HepG2 (cell line): ENCODE results near the gene RUSF1. TPM values are rescaled to one million over a fixed set of nuclear protein-coding genes. Genes with fewer than 3 reads are reported as not detected.

Source experiments
- ATAC-seq: fragments of 200-7000 bp; cut with Tn5 transposase; 3 replicates; pipeline ENCODE4 v1.9.1; 2020; ENCODE audit warnings: mild to moderate bottlenecking, moderate library complexity
- BruUV-seq: library from RNA; stranded (reverse); fragments of 400-500 nt; replicated peaks from 2 replicates; lab custom pipeline; 2021; lab: Mats Ljungman, UMichigan
- CTCF ChIA-PET: fragments of 300-600 bp; formaldehyde crosslinking; extraction: SDS; loops from one replicate; lab custom pipeline; 2021; ENCODE audit warnings: low total read pairs, inconsistent platforms, low intra/inter-chr PET ratio; lab: Yijun Ruan, JAX
- POLR2A ChIA-PET: fragments of 350-600 bp; sonication (Branson Sonifier 250); formaldehyde crosslinking; loops from one replicate; lab custom pipeline; 2020; ENCODE audit warnings: antibody characterized with exemption, inconsistent platforms; lab: Yijun Ruan, JAX
- DNase-seq: peaks from one replicate; pipeline ENCODE4 v3.0.0-alpha.2; 2015; ENCODE audit warnings: low spot score
- FAIRE-seq: peaks from 3 replicates; lab custom pipeline; 2011; peaks lifted over from hg19 to GRCh38; lab: Jason Lieb, UNC
- H2AFZ ChIP-seq: one replicate; pipeline ENCODE4 v1.6.1; 2011; ENCODE audit warnings: low read length, inconsistent platforms
- H3K27ac ChIP-seq: fragments of 300-600 bp; 3 replicates; pipeline ENCODE4 v1.8.0; 2011; ENCODE audit warnings: mixed run types, mild to moderate bottlenecking, mixed read lengths, low read length, inconsistent platforms; ENCODE audit not compliant: insufficient read depth; ENCODE audit errors: extremely low read length
- H3K27me3 ChIP-seq, 2 experiments: fragments of 200-600 bp in 1 of 2; 2 replicates in 1 of 2; 3 replicates in 1 of 2; pipeline versions ENCODE4 v1.6.0 to v1.8.0; 2011; ENCODE audit warnings: low read length in 2 of 2, mild to moderate bottlenecking in 2 of 2, moderate library complexity in 2 of 2, inconsistent platforms in 1 of 2; ENCODE audit not compliant: insufficient read depth in 2 of 2, control insufficient read depth in 1 of 2
- H3K36me3 ChIP-seq, 2 experiments: fragments of 200-600 bp in 1 of 2; replicated peaks in 1 of 2; 2 replicates in 1 of 2; 3 replicates in 1 of 2; pipeline versions ENCODE4 v1.5.1 to v1.8.0; 2011; ENCODE audit warnings: low read length in 2 of 2, inconsistent platforms in 1 of 2; ENCODE audit not compliant: insufficient read depth in 2 of 2, control insufficient read depth in 1 of 2
- H3K4me1 ChIP-seq: 2 replicates; pipeline ENCODE4 v1.5.1; 2012; ENCODE audit warnings: low read length, inconsistent platforms; ENCODE audit not compliant: insufficient read depth
- H3K4me2 ChIP-seq: 2 replicates; pipeline ENCODE4 v1.6.0; 2011; ENCODE audit warnings: low read depth, low read length, inconsistent platforms
- H3K4me3 ChIP-seq, 3 experiments: fragments of 200-600 bp in 1 of 3; sonication (generic), shearing (Covaris generic) in 1 of 3; replicated peaks in 1 of 3; 2 replicates each; pipeline ENCODE4 v1.5.1; 2011 to 2016; ENCODE audit warnings: low read length in 3 of 3, inconsistent platforms in 2 of 3, low read depth in 2 of 3, mild to moderate bottlenecking in 2 of 3, control low read depth in 1 of 3, mixed read lengths in 1 of 3; ENCODE audit not compliant: insufficient read depth in 1 of 3
- H3K79me2 ChIP-seq: one replicate; pipeline ENCODE4 v1.6.1; 2011; ENCODE audit warnings: low read length, inconsistent platforms; ENCODE audit not compliant: insufficient read depth
- H3K9ac ChIP-seq: 2 replicates; pipeline ENCODE4 v1.6.0; 2011; ENCODE audit warnings: mild to moderate bottlenecking, low read depth, low read length, inconsistent platforms; ENCODE audit not compliant: insufficient read depth
- H3K9me3 ChIP-seq: 2 replicates; pipeline ENCODE4 v1.5.1; 2012; ENCODE audit warnings: mild to moderate bottlenecking, low read length
- H4K20me1 ChIP-seq: 2 replicates; pipeline ENCODE4 v1.6.0; 2011; ENCODE audit warnings: inconsistent platforms, mild to moderate bottlenecking, low read length, moderate library complexity; ENCODE audit not compliant: insufficient read depth
- AKAP8 ChIP-seq: sonication (generic); formaldehyde crosslinking; IDR thresholded peaks from 2 replicates; pipeline ENCODE4 v1.5.1; 2020; ENCODE audit warnings: mild to moderate bottlenecking, missing genetic modification reagents
- HNRNPH1 ChIP-seq: fragments of 200-400 bp; formaldehyde crosslinking; optimal IDR thresholded peaks from 2 replicates; pipeline ENCODE3; 2017; ENCODE audit warnings: mild to moderate bottlenecking, low read depth, low read length
- MATR3 ChIP-seq: sonication (generic); formaldehyde crosslinking; IDR thresholded peaks from 2 replicates; pipeline ENCODE4 v1.4.0; 2020; ENCODE audit warnings: missing genetic modification reagents
- MED8 ChIP-seq: sonication (generic); formaldehyde crosslinking; IDR thresholded peaks from 2 replicates; pipeline ENCODE4 v1.8.1; 2023; ENCODE audit warnings: mild to moderate bottlenecking, missing genetic modification reagents; ENCODE audit not compliant: insufficient replicate concordance
- NFE2L1 ChIP-seq: sonication (generic); formaldehyde crosslinking; IDR thresholded peaks from 2 replicates; pipeline ENCODE4 v1.4.0; 2020; ENCODE audit warnings: missing genetic modification reagents, mild to moderate bottlenecking, borderline replicate concordance
- SRSF1 ChIP-seq: fragments of 200-400 bp; formaldehyde crosslinking; optimal IDR thresholded peaks from 2 replicates; pipeline ENCODE3; 2017; ENCODE audit warnings: mild to moderate bottlenecking, low read depth, low read length, moderate library complexity
- STAG1 ChIP-seq: sonication (generic); formaldehyde crosslinking; IDR thresholded peaks from 2 replicates; pipeline ENCODE4 v1.4.0; 2020; ENCODE audit warnings: missing genetic modification reagents
- ZBTB21 ChIP-seq: sonication (generic); formaldehyde crosslinking; IDR thresholded peaks from 2 replicates; pipeline ENCODE4 v1.4.0; 2020; ENCODE audit warnings: missing genetic modification reagents
- ZBTB38 ChIP-seq: sonication (generic); formaldehyde crosslinking; IDR thresholded peaks from 2 replicates; pipeline ENCODE4 v1.5.1; 2020; ENCODE audit warnings: mild to moderate bottlenecking, missing genetic modification reagents
- ZC3H13 ChIP-seq: sonication (generic); formaldehyde crosslinking; IDR thresholded peaks from 2 replicates; pipeline ENCODE4 v1.8.1; 2023; ENCODE audit warnings: mild to moderate bottlenecking, missing genetic modification reagents, moderate library complexity
- ZNF430 ChIP-seq: sonication (generic); formaldehyde crosslinking; IDR thresholded peaks from 2 replicates; pipeline ENCODE4 v1.9.0; 2021; ENCODE audit warnings: mild to moderate bottlenecking, missing genetic modification reagents
- WGBS: methylation state at CpG from one replicate; pipeline ENCODE4 v1.1.6; 2017; ENCODE audit warnings: low lambda C conversion rate; 5-methylcytosine and 5-hydroxymethylcytosine counted together
- in situ Hi-C: cut with HindIII; loops from 2 replicates; pipeline ENCODE4 v1.10.0; 2017; ENCODE audit warnings: low pct_unique_long_range_greater_than_20kb; ENCODE audit not compliant: extremely low pct_ligation_motif_present
- intact Hi-C: fragments of 100-400 bp; cut with micrococcal nuclease; formaldehyde crosslinking; loops from one replicate; pipeline ENCODE4 v1.10.0; 2022; ENCODE audit not compliant: unreplicated experiment
- polyA plus RNA-seq, 8 experiments: library from polyadenylated mRNA; depleted of rRNA in 3 of 8; stranded (reverse) in 7 of 8; unstranded in 1 of 8; fragments of >200 nt; fragmentation: Illumina TruSeq in 4 of 8; extraction: Trizol in 4 of 8; gene quantifications; 2 replicates each; pipeline versions ENCODE4 v1.2.1 to v1.2.3, GENCODE V29; 2011 to 2016; ENCODE audit warnings: low read depth in 4 of 8, missing spikeins in 1 of 8, mixed read lengths in 1 of 8; ENCODE audit not compliant: insufficient read depth in 1 of 8
- total RNA-seq, 5 experiments: library from RNA; depleted of rRNA; stranded (reverse); fragments of >200 nt; fragmentation: Illumina TruSeq; extraction: Trizol; gene quantifications; 2 replicates each; pipeline ENCODE4 v1.2.3, GENCODE V29; 2016; ENCODE audit warnings: low read depth in 1 of 5
- TF ChIP-seq, protein P1 (sequence below): sonication (generic); formaldehyde crosslinking; IDR thresholded peaks from 2 replicates; pipeline ENCODE4 v1.4.0; 2020; ENCODE audit warnings: mild to moderate bottlenecking, missing genetic modification reagents
- TF ChIP-seq, protein P2 (sequence below): sonication (generic); formaldehyde crosslinking; IDR thresholded peaks from 2 replicates; pipeline ENCODE4 v1.8.0; 2022; ENCODE audit warnings: mild to moderate bottlenecking, missing genetic modification reagents; ENCODE audit not compliant: insufficient replicate concordance
- TF ChIP-seq, protein P3 (sequence below): sonication (generic); formaldehyde crosslinking; IDR thresholded peaks from 2 replicates; pipeline ENCODE4 v1.4.0; 2020; ENCODE audit warnings: missing genetic modification reagents, borderline replicate concordance

RUSF1 gene
- total and polyA plus RNA-seq, 2 of the 13 experiments (the other 11 are each of a cell fraction or from before 2014, with no cell fraction given), result 40.8 to 50.2 TPM

DNA sequence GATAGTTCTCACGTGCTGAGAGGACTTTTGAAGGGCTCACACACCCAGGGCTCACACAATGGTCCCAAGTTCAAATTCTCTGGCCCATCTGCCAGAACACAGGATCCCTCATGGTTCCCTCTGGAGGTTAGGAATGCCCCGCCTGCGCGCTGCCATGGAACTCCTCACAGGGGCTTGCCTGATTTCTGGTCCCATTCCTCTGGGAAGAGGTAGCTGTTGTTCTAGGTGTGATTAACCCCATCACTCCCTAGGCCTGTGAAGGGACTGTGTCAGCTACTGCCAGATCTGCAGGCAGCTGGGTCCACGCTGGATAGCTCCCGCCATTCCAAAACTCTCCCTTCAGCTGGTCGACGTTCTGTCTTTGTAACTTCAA, 51.2 kb downstream of the RUSF1 start (continued):
- TF ChIP-seq, protein P1, sequence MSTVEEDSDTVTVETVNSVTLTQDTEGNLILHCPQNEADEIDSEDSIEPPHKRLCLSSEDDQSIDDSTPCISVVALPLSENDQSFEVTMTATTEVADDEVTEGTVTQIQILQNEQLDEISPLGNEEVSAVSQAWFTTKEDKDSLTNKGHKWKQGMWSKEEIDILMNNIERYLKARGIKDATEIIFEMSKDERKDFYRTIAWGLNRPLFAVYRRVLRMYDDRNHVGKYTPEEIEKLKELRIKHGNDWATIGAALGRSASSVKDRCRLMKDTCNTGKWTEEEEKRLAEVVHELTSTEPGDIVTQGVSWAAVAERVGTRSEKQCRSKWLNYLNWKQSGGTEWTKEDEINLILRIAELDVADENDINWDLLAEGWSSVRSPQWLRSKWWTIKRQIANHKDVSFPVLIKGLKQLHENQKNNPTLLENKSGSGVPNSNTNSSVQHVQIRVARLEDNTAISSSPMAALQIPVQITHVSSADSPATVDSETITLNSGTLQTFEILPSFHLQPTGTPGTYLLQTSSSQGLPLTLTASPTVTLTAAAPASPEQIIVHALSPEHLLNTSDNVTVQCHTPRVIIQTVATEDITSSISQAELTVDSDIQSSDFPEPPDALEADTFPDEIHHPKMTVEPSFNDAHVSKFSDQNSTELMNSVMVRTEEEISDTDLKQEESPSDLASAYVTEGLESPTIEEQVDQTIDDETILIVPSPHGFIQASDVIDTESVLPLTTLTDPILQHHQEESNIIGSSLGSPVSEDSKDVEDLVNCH, result peak; percentile 1; the same call in 1 of the 2 replicates
- 0 out of 2 replicates have a peak, but pooled peaks have one; percentile 46 for TF ChIP-seq ZBTB38 (CRISPR knock-in tag)
- peak; percentile 82; the same call in 1 of the 2 replicates for TF ChIP-seq ZC3H13 (CRISPR knock-in tag)
- 0 out of 2 replicates have a peak, but pooled peaks have one; percentile 57 for TF ChIP-seq ZNF430 (CRISPR knock-in tag)
- TF ChIP-seq, protein P2, sequence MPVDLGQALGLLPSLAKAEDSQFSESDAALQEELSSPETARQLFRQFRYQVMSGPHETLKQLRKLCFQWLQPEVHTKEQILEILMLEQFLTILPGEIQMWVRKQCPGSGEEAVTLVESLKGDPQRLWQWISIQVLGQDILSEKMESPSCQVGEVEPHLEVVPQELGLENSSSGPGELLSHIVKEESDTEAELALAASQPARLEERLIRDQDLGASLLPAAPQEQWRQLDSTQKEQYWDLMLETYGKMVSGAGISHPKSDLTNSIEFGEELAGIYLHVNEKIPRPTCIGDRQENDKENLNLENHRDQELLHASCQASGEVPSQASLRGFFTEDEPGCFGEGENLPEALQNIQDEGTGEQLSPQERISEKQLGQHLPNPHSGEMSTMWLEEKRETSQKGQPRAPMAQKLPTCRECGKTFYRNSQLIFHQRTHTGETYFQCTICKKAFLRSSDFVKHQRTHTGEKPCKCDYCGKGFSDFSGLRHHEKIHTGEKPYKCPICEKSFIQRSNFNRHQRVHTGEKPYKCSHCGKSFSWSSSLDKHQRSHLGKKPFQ (CRISPR knock-in tag), result no peak

DNA sequence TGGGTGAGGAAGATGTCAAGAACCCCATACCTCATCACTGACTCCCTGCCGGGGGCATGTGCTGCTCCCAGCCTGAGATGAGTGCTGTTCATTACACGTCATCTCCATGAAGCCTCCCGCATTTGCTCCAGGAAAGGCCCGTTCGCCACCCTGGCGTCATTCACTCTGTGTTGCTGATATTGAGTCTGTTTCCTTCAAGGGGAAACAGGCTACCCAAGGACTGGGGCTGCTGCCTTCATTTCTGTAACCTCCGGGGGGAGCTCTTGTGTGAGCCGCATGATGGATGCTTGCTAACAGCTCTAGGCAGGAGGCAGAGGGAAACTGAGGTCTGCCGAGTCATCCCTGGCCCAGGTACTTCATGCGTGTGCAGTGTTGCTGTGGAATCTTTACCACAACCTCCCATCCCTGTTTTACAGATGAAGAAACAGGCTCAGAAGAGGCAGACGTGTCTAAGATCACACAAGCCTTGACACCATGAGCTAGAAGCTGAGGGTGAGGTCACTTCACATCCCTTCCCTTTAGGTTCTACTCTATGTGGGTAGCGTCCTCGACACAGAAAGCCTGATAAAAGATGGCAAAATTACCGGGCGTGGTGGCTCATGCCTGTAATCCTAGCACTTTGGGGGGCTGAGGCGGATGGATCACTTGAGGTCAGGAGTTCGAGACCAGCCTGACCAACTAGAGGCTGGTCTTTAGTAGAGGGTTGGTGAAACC, 52.4 kb downstream of the RUSF1 start:
- H3K4me3 ChIP-seq, result no peak overlapping the region
- in situ Hi-C loops, result loop anchor here (5.0 to 10.0 kb wide), 3 partner anchors 247 to 463 kb away; partner anchors contain the start of gene ZNF267
- DNase-seq (no peak), ATAC-seq (no peak), FAIRE-seq (no peak)
- no peaks in the 10 kb centered on the region; a peak in 1 of 5 replicates for H3K27me3 ChIP-seq
- ChIA-PET POLR2A (interaction anchor here (0.6 to 8.3 kb wide), 8 partner anchors 10 to 464 kb away, joined by 3 to 110 read pairs (median 3); partner anchors contain the start of genes KAT8, RUSF1 and ZNF843), CTCF (no interaction called here)
- no peak overlapping the region for H3K27ac ChIP-seq
- H4K20me1 ChIP-seq, result peaks cover 43% of the 10 kb centered on the region
- intact Hi-C loops, result loop anchor here (5.0 kb wide), 1 partner anchor 417 kb away; the partner anchor contains the start of gene ZNF267
- peaks cover 33% of the 10 kb centered on the region for H3K79me2 ChIP-seq
- peaks cover 72% of the 10 kb centered on the region for H3K4me1 ChIP-seq
- BruUV-seq, result no TSS peak
- no peak overlapping the region for H2AFZ ChIP-seq
- WGBS, result 89% methylated on average over 17 of the region's 17 CpGs
- H3K9me3 ChIP-seq, result no peaks in the 10 kb centered on the region
- peaks cover 0 to 2% of the 10 kb centered on the region in 2 experiments; a peak in 1 of 5 replicates for H3K36me3 ChIP-seq
- no peak overlapping the region for H3K9ac ChIP-seq
- H3K4me2 ChIP-seq, result peak overlapping the region; percentile 23
- TF ChIP-seq ZC3H13 (CRISPR knock-in tag) (peak; percentile 98), ZBTB21 (no peak), AKAP8 (CRISPR knock-in tag) (no peak), HNRNPH1 (no peak), MATR3 (CRISPR knock-in tag) (no peak), STAG1 (CRISPR knock-in tag) (peak; percentile 34), MED8 (CRISPR knock-in tag) (no peak), SRSF1 (no peak), NFE2L1 (CRISPR knock-in tag) (no peak)
- TF ChIP-seq, protein P3, sequence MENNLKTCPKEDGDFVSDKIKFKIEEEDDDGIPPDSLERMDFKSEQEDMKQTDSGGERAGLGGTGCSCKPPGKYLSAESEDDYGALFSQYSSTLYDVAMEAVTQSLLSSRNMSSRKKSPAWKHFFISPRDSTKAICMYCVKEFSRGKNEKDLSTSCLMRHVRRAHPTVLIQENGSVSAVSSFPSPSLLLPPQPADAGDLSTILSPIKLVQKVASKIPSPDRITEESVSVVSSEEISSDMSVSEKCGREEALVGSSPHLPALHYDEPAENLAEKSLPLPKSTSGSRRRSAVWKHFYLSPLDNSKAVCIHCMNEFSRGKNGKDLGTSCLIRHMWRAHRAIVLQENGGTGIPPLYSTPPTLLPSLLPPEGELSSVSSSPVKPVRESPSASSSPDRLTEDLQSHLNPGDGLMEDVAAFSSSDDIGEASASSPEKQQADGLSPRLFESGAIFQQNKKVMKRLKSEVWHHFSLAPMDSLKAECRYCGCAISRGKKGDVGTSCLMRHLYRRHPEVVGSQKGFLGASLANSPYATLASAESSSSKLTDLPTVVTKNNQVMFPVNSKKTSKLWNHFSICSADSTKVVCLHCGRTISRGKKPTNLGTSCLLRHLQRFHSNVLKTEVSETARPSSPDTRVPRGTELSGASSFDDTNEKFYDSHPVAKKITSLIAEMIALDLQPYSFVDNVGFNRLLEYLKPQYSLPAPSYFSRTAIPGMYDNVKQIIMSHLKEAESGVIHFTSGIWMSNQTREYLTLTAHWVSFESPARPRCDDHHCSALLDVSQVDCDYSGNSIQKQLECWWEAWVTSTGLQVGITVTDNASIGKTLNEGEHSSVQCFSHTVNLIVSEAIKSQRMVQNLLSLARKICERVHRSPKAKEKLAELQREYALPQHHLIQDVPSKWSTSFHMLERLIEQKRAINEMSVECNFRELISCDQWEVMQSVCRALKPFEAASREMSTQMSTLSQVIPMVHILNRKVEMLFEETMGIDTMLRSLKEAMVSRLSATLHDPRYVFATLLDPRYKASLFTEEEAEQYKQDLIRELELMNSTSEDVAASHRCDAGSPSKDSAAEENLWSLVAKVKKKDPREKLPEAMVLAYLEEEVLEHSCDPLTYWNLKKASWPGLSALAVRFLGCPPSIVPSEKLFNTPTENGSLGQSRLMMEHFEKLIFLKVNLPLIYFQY (CRISPR knock-in tag), result no peak
